GM18520 (cell line): Measurements from ENCODE around the gene RAVER2.

Experiments used
- ATAC-seq: cut with Tn5 transposase; IDR thresholded peaks from one replicate; pipeline ENCODE4 v1.9.1; 2021; ENCODE audit not compliant: unreplicated experiment

The RAVER2 gene

GRCh38 chr1:64844175-64844574 is 99.3 kb downstream of the RAVER2 start:
- ATAC-seq: no peak

GRCh38 chr1:64844609-64845008 is 99.7 kb downstream of the RAVER2 start:
- no peak for ATAC-seq

- ATAC-seq: no peak
Observed at GRCh38 chr1:64845831-64846425, 101.1 kb downstream of the RAVER2 start.

GRCh38 chr1:64846573-64847430 is 101.9 kb downstream of the RAVER2 start:
- no peak for ATAC-seq

GRCh38 chr1:64847666-64848065 is 102.8 kb downstream of the RAVER2 start:
- no peak for ATAC-seq

- no peak for ATAC-seq
Observed at GRCh38 chr1:64848136-64848535, 103.3 kb downstream of the RAVER2 start.

GRCh38 chr1:64848803-64849202 is 103.9 kb downstream of the RAVER2 start:
- ATAC-seq: no peak

- no peak for ATAC-seq
Observed at GRCh38 chr1:64849942-64850341, 105.1 kb downstream of the RAVER2 start.

- ATAC-seq: no peak
Observed at GRCh38 chr1:64850846-64851245, 106.0 kb downstream of the RAVER2 start.

GRCh38 chr1:64851664-64852063 is 106.8 kb downstream of the RAVER2 start:
- ATAC-seq: no peak

GRCh38 chr1:64854674-64855073 is 109.8 kb downstream of the RAVER2 start:
- ATAC-seq: no peak

GRCh38 chr1:64855557-64855956 is 110.7 kb downstream of the RAVER2 start:
- no peak for ATAC-seq

GRCh38 chr1:64856553-64856952 is 111.7 kb downstream of the RAVER2 start:
- no peak for ATAC-seq

- no peak for ATAC-seq
Observed at GRCh38 chr1:64857347-64857746, 112.5 kb downstream of the RAVER2 start.

GRCh38 chr1:64861611-64862010 is 116.7 kb downstream of the RAVER2 start:
- no peak for ATAC-seq

- peak; percentile 100 for ATAC-seq
Observed at GRCh38 chr1:64864018-64864940, 119.4 kb downstream of the RAVER2 start.

- ATAC-seq: no peak
Observed at GRCh38 chr1:64865105-64865757, 120.4 kb downstream of the RAVER2 start.

- ATAC-seq: no peak
Observed at GRCh38 chr1:64866689-64867088, 121.8 kb downstream of the RAVER2 start.

- no peak for ATAC-seq
Observed at GRCh38 chr1:64867266-64867665, 122.4 kb downstream of the RAVER2 start.

- ATAC-seq: no peak
Observed at GRCh38 chr1:64871256-64871655, 126.4 kb downstream of the RAVER2 start.

GRCh38 chr1:64872067-64872466 is 127.2 kb downstream of the RAVER2 start:
- ATAC-seq: no peak
